ENCODE data around the gene SAAL1.

DNA sequence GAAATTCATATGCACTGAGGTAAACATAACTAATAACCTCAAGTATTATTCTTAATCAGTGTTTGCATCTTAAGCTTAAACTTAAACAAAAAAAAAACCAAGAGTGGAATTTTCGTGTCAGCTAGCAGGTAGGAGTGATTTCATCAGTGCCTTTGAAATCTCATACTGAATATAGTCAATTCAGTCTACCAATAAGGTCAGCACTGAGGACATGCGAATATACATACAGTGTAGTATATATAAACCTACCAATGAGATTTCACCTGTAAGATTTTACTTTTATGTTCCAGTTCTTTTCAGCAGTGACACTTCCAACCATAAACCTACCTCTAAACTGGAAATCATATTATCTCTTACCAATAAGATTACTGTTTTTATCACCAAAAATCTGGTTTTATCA, 27.0 kb downstream of the SAAL1 start:
- TF ChIP-seq, protein P1, sequence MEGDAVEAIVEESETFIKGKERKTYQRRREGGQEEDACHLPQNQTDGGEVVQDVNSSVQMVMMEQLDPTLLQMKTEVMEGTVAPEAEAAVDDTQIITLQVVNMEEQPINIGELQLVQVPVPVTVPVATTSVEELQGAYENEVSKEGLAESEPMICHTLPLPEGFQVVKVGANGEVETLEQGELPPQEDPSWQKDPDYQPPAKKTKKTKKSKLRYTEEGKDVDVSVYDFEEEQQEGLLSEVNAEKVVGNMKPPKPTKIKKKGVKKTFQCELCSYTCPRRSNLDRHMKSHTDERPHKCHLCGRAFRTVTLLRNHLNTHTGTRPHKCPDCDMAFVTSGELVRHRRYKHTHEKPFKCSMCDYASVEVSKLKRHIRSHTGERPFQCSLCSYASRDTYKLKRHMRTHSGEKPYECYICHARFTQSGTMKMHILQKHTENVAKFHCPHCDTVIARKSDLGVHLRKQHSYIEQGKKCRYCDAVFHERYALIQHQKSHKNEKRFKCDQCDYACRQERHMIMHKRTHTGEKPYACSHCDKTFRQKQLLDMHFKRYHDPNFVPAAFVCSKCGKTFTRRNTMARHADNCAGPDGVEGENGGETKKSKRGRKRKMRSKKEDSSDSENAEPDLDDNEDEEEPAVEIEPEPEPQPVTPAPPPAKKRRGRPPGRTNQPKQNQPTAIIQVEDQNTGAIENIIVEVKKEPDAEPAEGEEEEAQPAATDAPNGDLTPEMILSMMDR (IDR thresholded peaks at IDR 0.05; ENCODE audit: poor library complexity, severe bottlenecking) = no peak
- TF ChIP-seq SMC3 (conservative IDR thresholded peaks at IDR 0.05; ENCODE audit: poor library complexity) = no peak
- TF ChIP-seq EZH2 (IDR thresholded peaks at IDR 0.05; ENCODE audit: borderline replicate concordance, insufficient read depth, low read length, poor library complexity, severe bottlenecking) = no peak
- TF ChIP-seq TAF1 (IDR thresholded peaks at IDR 0.05; ENCODE audit: low read depth) = no peak
- TF ChIP-seq POLR2AphosphoS5 (IDR thresholded peaks at IDR 0.05) = no peak
- no peak for TF ChIP-seq RAD21 (conservative IDR thresholded peaks at IDR 0.05)
- TF ChIP-seq EP300 (conservative IDR thresholded peaks at IDR 0.05; ENCODE audit: poor library complexity, severe bottlenecking) = no peak
- TF ChIP-seq, protein P2, sequence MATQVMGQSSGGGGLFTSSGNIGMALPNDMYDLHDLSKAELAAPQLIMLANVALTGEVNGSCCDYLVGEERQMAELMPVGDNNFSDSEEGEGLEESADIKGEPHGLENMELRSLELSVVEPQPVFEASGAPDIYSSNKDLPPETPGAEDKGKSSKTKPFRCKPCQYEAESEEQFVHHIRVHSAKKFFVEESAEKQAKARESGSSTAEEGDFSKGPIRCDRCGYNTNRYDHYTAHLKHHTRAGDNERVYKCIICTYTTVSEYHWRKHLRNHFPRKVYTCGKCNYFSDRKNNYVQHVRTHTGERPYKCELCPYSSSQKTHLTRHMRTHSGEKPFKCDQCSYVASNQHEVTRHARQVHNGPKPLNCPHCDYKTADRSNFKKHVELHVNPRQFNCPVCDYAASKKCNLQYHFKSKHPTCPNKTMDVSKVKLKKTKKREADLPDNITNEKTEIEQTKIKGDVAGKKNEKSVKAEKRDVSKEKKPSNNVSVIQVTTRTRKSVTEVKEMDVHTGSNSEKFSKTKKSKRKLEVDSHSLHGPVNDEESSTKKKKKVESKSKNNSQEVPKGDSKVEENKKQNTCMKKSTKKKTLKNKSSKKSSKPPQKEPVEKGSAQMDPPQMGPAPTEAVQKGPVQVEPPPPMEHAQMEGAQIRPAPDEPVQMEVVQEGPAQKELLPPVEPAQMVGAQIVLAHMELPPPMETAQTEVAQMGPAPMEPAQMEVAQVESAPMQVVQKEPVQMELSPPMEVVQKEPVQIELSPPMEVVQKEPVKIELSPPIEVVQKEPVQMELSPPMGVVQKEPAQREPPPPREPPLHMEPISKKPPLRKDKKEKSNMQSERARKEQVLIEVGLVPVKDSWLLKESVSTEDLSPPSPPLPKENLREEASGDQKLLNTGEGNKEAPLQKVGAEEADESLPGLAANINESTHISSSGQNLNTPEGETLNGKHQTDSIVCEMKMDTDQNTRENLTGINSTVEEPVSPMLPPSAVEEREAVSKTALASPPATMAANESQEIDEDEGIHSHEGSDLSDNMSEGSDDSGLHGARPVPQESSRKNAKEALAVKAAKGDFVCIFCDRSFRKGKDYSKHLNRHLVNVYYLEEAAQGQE (IDR thresholded peaks at IDR 0.05; ENCODE audit: borderline replicate concordance) = no peak
